CMK (cell line): ENCODE results near the gene AZU1.
A peak's percentile ranks its signal among the peaks of the same experiment; 100 is the strongest.

Experiments
- DNase-seq: peaks from one replicate; pipeline ENCODE4 v3.0.0-alpha.2; 2010; ENCODE audit warnings: low read depth

The AZU1 gene

DNA sequence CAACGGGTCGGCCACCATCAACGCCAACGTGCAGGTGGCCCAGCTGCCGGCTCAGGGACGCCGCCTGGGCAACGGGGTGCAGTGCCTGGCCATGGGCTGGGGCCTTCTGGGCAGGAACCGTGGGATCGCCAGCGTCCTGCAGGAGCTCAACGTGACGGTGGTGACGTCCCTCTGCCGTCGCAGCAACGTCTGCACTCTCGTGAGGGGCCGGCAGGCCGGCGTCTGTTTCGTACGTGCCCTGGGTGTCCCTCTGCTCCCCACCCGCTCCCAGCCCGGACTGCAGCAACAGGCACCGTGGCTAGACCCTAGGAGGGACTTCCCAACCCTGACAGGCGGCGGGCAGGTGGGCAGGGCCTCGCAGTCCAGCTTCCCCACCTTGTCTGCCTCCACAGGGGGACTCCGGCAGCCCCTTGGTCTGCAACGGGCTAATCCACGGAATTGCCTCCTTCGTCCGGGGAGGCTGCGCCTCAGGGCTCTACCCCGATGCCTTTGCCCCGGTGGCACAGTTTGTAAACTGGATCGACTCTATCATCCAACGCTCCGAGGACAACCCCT lies 28.0 kb downstream of the AZU1 start:
- DNase-seq: no peak

- DNase-seq: no peak
Measured at GRCh38 chr19:858284-858683, 30.6 kb downstream of the AZU1 start.

DNA sequence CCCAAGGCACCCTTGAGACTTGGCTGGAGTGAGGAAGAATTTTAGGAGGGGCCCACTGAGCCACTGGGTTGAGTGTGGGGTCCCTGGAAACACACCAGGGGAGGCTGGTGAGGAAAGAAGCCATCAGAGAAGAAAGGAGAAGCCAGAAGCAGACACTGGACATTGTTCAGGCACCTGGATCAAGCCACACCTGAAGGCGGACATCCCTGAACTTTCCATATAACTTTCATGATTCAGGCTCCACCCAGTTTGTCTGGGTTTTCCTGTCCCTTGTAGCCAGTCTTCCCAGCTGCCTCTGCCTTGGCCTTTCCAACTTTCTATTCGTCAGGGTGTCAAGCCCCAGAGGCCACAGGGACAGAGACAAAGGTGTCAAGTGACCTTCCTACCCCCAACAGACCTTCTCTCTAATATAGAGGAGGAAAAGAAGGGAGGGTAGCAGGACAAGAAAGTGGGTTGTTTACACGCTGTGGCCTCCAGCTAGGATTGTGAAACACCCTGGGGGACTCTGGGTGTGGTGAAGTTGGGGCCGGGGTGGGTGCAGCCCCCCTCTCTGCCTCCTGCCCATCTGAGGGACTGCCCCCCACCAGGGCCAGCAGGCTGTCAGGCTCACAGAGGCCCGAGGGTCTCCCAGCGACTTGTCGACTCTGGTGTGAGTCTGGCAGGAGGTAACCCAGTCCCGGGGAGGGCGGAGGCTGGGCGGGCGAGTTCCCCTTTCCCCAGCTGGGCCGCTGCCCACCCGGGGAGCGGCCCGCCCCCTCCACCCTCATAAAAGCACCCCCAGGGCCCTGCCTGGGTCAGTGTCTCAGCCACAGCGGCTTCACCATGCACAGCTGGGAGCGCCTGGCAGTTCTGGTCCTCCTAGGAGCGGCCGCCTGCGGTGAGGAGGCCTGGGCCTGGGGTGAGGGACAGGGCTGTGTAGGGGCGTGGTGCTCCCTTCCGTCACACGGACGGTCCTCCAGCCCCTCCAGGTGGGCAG lies 31.5 kb downstream of the AZU1 start, which contains the start of gene CFD:
Gene CFD (plus strand): TSS at position 797 of the 976 bp plus-strand sequence. CDS start 26 bp downstream, at position 823.
- no peak for DNase-seq

DNA sequence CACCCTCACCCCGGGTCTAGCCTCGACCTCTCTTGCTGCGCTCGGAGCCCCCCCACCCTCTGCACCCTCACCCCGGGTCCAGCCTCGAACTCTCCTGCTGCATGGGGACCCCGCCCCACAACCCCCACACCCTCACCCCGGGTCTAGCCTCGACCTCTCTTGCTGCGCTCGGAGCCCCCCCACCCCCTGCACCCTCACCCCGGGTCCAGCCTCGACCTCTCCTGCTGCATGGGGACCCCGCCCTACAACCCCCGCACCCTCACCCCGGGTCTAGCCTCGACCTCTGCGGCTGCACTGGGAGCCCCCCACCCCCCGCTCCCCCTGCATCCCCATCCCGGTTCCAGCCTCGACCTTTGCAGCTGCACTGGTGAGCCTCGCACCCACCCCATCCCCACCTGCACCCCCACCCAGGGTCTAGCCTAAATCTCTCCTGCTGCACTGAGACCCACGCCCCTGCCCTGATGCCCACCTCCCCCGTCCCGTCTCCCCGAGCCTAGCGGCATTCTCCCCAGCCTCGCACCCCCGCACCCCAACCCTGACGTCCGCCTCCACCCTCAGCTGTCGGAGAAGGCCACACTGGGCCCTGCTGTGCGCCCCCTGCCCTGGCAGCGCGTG lies 33.6 kb downstream of the AZU1 start:
- DNase-seq: no peak

- DNase-seq: peak; percentile 94
Measured at GRCh38 chr19:861756-862580, 34.3 kb downstream of the AZU1 start.

DNA sequence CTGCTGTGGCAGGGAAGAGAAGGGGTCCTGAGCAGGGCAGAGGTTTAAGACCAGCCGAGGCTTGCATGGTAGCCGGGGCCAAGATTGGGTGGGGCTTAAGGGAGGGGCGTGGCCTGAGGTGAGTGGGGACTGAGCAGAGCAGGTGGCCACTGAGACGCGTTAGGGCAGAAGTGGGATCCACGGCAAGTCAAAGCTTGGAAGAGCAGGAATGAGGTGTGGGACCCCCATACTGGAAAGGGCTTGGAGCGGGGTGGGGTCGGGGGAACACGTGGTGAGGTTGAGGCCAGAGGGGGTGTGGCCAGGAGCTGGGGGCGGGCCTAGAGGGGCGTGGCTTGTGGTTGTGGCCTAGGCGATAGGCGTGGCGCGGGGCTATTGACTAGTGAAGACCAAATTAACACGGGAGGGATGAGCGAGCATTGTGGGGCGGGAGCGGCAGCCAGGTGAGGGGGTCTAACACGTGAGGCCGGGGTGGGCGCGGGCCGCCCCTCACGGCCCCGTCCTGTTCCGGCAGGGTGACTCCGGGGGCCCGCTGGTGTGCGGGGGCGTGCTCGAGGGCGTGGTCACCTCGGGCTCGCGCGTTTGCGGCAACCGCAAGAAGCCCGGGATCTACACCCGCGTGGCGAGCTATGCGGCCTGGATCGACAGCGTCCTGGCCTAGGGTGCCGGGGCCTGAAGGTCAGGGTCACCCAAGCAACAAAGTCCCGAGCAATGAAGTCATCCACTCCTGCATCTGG lies 35.1 kb downstream of the AZU1 start:
- peak; percentile 86 for DNase-seq

GRCh38 chr19:863315-863620 lies 35.6 kb downstream of the AZU1 start:
- DNase-seq: no peak

DNA sequence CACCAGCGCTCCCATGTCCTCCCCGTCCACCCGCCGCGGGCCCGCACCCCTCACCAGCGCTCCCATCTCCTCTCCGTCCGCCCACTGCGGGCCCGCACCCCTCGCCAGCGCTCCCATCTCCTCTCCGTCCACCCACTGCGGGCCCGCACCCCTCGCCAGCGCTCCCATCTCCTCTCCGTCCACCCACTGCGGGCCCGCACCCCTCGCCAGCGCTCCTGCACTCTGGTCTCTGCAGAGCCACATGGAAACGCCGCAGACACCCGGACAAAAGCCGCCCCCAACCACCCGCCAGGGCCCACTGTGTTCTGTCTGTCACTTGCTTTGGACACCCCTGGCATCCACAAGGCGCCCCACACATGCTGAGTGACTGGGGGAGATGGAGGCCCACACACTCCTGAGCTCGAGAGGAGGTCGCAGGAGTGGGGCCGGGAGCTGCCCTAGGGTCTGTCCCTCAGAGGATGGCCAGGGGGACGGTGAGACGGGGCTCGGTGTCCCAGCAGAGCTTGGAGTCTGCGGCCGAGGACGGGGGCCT lies 39.2 kb downstream of the AZU1 start:
- DNase-seq: no peak

DNA sequence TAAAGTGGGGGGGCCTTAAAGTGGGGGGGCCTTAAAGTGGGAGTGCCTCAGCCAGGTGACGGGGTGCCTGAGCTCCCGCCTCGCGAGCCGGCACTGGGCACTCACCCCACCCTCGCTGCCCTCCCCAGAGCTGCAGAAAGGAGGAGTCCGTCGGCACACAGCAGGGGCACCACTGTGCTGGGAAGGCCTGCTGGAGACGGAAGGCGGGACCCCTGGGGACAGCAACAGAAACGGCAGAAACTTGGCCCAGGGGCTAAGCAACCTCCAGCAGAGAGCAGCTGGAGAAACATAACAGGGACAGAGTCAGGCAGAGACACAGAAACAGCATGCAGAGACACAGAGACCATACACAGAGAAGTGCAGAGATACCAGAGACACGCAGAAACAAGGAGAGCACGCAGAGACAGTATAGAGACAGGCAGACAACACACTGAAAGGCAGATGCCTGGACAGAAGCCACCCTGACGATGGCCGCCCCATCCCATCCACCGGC lies 39.7 kb downstream of the AZU1 start:
- DNase-seq: no peak

DNA sequence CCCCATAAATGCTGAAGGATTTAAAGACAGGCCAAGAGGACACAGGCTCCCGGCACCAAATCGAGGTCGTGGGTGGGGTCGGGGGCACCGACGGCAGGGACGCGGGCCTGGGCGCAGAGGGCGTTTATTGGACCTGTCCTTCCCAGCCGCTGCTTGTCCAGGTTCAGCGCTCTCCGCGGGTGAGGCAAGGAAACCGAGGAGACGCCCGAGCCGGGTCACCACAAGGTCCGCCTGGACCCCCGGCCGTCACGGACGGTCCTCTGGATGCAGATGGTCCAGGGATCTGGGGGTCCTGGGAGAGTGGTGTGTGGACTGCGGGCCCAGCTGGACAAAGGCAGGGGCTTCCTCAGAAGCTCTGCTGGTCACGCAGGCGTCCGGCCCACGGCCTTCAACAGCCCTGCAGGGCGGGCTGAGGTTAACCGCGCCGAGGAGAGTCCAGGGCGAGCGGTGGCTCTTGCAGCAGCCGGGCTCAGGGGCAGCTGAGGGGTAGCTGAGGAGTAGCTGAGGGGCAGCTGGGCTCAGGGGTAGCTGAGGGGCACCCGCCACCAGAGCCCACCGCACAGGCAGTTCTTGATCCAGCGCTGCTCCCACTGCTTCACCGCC lies 40.3 kb downstream of the AZU1 start:
- no peak for DNase-seq

GRCh38 chr19:868458-869244 lies 41.0 kb downstream of the AZU1 start:
- DNase-seq: no peak

- no peak for DNase-seq
Measured at GRCh38 chr19:869245-870177, 41.9 kb downstream of the AZU1 start.

DNA sequence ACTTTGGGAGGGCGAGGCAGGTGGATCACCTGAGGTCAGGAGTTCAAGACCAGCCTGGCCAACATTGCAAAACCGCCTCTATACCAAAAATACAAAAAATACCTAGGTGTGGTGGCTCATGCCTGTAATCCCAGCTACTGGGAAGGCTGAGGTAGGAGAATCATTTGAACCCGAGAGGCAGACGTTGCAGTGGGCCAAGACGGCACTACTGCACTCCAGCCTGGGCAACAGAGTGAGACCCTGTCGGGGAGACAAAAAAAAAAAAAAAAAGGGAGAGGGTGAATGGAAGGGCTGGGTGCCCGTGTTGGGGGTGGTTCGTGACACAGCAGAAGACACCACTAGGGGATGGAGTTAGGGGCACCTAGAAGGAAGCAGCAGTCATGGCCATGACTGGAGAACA lies 42.7 kb downstream of the AZU1 start:
- DNase-seq: no peak

DNA sequence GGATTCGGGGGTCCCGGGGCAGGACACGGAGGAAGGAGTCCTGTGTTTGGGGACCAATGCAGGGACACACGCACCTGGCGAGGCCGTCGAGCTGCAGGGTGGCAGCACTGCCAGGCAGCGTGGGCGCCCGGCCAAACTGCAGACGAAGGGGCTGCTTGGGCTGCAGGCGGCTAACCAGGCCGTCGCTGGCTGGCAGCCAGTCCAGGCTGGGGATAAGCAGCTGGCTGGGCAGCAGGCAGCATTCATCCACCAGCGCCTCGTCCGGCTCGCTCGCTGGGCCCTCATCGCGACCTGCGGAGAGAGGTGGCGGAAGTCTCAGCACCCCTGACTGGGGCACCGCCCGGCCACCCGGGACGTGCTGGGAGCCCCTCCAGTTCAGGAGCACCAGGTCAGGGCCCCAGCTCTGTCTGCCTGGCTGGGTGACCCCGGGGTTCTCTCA lies 43.3 kb downstream of the AZU1 start:
- no peak for DNase-seq

DNA sequence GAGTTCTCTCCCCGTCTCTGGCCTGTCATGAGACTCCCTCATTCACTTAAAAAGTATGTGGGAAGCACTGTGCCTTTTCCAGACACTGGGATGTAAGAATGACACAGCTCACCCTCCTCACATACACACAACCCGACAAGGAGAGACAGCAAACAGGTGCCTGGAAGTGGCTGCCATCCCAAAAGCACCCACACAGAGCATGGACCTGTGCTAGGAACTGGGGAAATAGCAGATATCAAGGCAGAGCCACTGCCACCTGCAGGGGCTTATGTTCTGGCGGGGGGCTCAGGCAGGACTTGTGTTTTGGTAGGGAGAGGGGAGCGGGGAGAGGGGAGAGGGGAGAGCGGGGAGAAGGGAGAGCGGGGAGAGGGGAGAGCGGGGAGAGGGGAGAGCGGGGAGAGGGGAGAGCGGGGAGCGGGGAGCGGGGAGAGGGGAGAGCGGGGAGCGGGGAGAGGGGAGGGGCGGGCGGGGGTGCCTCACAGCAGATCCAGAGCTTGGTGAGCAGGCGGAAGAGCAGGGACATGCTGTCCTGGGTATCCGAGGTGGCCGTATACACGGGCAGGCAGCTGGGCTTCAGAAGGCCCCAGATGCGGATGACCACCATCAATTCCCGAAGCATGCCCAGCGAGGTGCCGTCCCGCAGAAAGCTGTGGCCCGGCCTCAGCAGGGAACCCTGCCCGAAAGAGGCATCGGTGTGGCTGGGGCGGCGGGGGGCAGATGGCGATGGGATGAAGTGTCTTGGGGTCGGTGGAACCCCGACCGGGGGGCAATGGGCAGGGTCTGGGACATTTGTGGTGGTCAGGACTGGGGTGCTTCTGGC lies 44.0 kb downstream of the AZU1 start:
- DNase-seq: no peak

- peak; percentile 90 for DNase-seq
Measured at GRCh38 chr19:872266-872951, 44.8 kb downstream of the AZU1 start.

DNA sequence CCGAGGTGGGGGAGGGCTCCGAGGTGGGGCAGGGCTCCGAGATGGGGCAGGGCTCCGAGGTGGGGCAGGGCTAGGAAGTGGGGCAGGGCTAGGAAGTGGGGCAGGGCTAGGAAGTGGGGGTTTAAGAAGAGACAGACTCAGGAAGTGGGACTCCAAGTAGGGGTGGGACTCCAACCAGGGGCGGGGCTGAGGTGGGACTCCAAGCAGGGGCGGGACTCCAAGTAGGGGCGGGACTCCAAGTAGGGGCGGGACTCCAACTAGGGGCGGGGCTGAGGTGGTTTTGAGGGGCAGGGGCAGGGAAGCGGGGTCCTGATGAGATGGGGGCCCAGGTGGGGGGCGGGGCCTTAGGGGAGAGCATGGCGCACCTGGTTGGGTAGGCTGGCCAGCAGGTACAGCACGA lies 45.4 kb downstream of the AZU1 start:
- peak; percentile 94 for DNase-seq
